HUDEP-2 (cell line): ENCODE data around the gene RAP1A.

ENCODE experiments used
- DNase-seq, 76 experiments: peaks; one replicate each; lab custom pipeline; 2025; ENCODE audit not compliant: unreplicated experiment in 76 of 76; lab: John Stamatoyannopoulos, UW

The RAP1A gene

GRCh38 chr1:111707906-111708305 lies 88.3 kb downstream of the RAP1A start:
- DNase-seq: no peak

DNA sequence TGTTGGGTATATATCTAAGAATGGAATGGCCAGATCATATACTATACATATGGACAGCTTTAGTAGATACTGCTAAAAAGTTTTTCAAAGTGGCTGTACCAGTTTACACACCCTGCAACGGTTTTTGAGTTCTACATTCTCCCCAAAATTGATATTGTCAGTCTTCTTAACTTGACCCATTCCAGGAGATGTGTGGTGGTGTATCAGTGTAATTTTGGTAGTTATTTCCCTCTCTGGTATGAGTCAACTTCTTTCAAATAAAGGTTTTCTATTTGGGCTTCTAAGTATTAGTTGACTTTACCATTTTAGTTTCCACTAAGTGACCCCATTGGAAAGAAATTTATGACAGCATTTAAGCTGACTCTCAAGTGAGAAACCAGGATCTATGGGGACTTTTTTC lies 90.4 kb downstream of the RAP1A start:
- no peak for DNase-seq

GRCh38 chr1:111716333-111716732 lies 96.7 kb downstream of the RAP1A start:
- no peak for DNase-seq

- no peak for DNase-seq
Measured at GRCh38 chr1:111717450-111717849, 97.9 kb downstream of the RAP1A start.

DNA sequence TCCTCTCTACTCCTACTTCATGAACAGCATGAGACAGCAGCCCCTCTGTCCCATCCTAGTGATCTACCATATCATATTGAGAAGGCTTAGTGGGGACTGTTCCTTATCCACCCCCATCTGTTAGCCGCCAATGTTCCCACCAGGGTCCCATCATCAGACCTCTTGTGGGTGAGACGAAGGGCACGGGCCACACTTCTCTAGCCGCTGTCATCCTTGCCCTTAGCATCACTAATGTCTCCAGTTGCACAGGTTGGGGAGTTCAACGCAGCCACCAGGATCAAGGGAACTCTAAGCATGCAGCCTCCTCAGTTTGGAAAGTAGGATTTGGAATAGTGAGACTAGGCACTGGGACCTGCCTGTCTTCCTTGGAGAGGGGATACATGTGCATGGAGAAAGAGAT lies 99.5 kb downstream of the RAP1A start:
- DNase-seq: no peak

DNA sequence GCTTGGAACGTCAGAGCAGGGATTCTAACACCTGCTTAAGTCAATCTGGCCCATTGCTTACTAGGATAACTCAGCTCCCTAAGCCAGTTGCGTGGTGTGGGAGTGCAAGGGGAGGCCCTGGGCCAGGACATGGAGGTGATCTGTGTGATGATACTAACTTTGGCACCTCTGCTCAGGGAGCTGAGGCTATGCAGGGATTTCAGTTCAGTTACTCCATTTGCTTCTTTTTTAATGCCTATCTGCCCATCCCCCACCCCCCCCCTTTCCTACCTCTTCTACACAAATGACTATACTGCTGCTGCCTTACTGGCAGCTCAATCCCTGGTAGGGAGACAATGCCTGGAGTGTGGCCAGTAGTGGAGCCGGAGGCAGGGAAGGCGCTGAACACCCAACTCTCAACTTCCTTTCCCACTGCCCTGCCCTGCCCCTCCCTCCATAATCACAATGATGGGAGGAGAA lies 100.1 kb downstream of the RAP1A start:
- DNase-seq: no peak

DNA sequence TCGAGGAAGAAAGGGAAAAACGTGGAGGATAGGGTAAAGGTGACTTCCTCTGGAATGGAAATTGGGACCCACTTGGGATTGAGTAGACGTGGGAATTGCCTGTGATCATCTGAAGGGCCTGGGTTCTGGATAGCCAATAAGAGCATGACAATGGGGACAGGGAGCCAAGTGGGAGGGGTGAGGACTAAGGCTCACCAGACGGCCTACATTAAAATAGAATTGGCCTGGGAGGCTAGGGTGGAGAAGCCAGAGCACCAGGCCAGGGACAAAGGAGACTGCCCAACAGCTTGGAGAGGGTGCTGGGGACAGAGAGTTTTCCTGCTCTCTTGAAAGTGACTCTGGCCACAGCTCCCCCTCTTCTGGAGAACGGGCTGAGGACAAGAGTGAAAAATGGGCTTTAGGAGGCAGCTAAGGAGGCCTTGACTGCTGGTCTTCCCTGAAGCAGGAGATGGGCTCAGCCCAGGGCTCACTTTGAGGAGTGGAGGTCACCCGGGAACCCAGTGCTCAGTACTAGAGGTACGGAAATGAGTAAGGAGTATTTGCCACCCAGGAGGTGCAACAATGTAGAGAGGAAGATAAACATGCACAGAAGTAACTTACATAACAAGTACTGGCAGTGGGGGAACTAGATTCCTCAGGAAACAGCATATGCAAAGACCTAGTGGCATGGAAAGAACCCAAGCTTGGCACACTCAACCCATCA lies 100.8 kb downstream of the RAP1A start:
- no peak for DNase-seq

DNA sequence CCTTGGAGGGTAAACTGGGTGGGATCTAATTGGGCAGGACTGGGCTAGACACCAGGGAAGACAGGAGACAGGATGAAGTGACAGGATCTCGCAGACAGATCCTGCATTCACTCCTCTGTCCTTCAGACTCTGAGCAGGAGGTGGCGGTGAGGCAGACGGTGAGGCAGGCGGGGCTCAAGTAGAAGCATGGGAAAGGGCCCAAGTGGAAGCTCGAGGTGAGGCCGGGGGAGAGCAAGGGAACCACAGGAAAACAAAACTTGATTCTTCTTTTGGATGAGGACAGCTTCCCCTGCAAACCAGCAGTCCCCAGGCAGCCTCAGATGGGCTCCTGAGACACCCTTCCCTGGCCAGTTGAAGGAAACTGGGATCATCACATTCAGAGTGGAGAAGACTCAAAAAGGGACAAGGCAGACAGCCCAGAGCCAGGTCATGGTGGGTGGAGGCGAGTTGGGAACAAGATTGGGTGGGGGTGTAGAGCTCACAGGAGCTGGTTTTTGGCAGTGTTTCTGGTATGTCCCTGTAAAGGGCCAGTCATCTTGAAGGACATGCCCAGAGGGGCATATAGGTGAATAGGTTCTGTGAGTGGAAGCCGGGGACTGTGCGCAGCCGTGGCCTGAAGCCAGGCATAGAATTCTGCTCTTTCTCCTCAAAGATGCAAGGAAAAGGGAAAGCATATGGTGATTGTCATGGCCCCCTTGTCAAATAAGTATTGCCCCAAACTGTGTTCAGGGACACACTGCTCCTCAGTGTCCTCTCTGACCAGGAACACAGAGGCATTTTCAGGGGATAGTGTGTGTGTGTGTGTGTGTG lies 101.6 kb downstream of the RAP1A start:
- peak in 1 of 76 experiments; percentile 10 for DNase-seq

GRCh38 chr1:111723091-111723806 lies 103.7 kb downstream of the RAP1A start:
- DNase-seq: no peak

GRCh38 chr1:111723871-111724270 lies 104.3 kb downstream of the RAP1A start:
- no peak for DNase-seq

- no peak for DNase-seq
Measured at GRCh38 chr1:111725192-111725591, 105.6 kb downstream of the RAP1A start.

DNA sequence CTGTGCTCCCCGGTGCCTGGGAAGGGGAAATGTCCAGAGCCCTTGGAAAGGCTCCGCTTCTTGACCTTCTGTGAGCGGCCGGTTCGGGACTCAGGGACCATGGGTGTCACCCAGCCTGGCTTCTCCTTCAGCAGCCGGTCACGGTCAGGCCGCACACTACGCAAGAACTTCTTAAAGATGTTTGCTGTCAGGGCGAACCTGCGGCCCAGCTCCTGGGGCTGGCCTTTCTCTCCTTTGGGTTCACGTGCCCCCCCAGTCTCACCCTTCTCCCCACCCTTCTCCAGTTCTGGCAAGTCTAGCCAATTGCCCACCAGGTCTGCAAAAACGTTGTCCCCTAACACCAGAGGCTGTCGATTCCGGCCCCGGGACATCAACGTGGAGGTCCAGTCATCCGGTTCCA lies 107.5 kb downstream of the RAP1A start:
- no peak for DNase-seq

DNA sequence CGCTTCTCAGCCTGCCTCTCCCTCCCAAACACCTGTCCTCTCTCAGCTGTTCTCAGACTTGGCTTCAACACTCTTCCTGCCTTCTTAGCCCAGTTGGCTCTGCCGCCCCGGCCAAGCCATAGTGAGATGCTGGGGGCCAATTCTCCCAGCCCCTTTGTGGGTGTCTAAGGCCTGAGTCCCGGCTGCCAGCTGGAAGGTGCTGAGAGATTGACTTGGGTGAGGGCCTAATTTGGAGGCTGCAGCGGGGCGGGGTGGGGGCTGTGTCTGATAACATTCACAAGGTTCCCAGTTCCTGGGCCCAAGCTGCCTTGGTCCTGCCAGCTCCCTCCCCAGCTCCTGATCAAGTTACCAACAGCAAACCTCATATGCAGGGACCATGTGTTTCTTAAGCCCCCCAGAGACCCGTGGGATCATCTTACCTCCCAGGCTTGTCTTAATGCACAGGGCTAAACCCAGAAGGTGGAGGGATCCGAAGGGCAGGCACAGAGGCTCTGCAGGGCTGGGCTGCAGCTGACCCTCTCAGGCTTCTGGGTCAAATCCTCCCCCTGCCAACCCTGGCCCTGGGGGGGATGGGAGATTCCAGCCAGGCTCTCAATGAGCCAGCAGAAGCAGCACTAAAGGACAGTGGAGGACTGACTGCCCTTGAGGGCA lies 109.8 kb downstream of the RAP1A start:
- no peak for DNase-seq

DNA sequence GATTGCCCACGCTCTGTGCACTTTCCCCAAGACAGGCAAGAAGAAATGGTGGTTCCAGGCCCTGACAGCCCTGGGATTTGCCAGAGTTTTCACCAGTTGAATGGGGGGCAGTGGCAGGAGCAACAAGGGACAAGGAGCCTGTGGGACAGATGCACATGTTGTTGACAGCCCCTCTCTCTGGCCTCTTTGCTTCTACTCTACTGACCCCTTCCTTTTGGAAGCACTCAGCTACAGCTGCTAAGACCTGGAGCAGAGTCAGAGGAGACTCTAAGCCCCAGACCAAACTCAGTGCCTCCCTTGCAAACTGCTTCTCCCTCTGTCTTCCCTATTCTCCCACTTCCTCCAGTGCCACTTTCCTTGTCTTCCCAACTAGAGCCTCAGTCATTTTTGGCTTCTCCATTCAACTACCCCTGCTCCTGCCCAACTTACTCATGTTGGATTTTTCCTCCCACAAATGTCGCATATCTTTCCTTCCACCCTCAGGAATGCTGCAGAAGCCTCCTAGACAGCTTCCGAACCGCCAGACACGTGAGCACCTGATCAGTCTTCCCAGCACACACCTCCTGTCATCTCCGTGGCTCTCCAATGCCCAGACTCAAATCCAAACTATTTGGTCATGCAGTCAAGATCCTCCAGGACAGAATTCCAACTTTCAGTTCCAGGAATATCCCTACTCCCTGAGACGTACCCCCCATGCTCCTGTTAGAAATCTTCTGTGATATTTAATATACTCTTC lies 110.5 kb downstream of the RAP1A start:
- DNase-seq: no peak

DNA sequence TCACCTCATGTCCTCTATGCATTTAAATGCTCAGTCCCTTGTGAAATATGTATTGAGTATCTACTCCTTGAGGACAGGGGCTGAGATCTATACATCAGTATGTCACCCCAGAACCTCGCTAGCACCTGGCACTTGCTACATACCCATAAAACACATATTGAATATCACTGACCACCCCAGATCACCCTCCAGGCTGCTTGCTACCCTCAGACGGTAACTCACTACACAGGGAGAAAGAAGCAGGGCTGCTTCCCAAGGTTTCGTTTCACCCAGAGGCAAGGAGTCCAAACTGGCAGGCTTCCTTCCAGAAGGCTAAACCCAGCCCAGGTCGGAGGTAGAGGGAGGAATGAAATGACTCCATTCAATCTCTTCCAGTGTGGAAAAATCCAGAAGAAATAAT lies 111.1 kb downstream of the RAP1A start:
- DNase-seq: no peak

- DNase-seq: no peak
Measured at GRCh38 chr1:111731956-111732355, 112.4 kb downstream of the RAP1A start.

DNA sequence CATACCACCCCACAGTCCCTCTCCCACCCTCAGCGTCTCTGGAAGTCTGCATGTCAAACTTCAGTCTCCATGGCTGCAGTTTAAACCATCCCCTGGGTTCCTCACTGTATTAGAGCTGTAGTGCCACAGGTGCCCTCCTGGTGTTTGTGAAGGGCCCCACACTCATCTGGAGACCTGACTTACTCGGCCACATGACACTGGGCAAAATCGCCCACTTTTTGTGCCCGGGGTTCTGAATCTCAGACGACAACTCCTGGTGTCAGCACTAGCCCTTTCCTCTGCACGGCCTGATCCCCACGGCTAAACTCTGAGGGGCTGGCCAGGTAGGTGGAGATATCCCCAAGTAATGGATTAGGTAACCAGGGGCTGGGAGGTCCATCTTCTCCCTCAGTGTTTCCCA lies 113.1 kb downstream of the RAP1A start:
- DNase-seq: no peak

GRCh38 chr1:111733183-111733991 lies 113.8 kb downstream of the RAP1A start:
- DNase-seq: no peak

- no peak for DNase-seq
Measured at GRCh38 chr1:111733992-111734341, 114.4 kb downstream of the RAP1A start.

DNA sequence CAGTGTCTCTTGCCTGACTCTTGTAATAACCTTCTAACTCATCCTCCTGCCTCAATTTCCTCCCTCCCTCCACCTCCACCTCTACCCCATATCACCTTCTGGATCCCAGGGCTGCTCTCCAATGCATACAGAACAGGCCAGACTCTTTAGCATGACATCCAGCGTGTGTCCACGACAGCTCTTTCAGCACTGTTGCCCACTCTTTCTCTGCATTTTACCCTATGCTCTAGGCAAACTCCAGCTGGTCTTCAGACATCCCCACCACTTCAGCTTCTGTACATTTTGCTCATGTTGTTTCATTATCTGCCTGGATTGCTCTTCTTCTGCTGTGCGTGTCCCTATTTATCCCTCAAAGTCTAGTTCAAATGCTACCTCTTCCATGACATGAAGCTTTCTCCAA lies 114.8 kb downstream of the RAP1A start:
- no peak for DNase-seq
